ENCODE measurements around the gene GALP. TPM values are rescaled to one million over a fixed set of nuclear protein-coding genes. Genes with fewer than 3 reads are reported as not detected.

Gene GALP
- total and polyA plus RNA-seq, 2 experiments from 2014 or later, result not detected

- H3K4me2 ChIP-seq, result no peak overlapping the region
- TF ChIP-seq STAT1 (IDR thresholded peaks at IDR 0.05; ENCODE audit: unreplicated experiment), result no peak
- no peak for TF ChIP-seq CREB1 (CRISPR knock-in tag; IDR thresholded peaks at IDR 0.05; ENCODE audit: low read depth)
- TF ChIP-seq ETS1 (IDR thresholded peaks at IDR 0.05), result no peak
- TF ChIP-seq REST (IDR thresholded peaks at IDR 0.05; ENCODE audit: unreplicated experiment), result no peak
- TF ChIP-seq ZNF114 (CRISPR knock-in tag; IDR thresholded peaks at IDR 0.05), result no peak
- no peaks in the 10 kb centered on the region for H3F3A ChIP-seq (replicated peaks; ENCODE audit: low read depth)
- H3K9me2 ChIP-seq (ENCODE audit: insufficient read depth), result no peaks in the 10 kb centered on the region
- H2AFZ ChIP-seq, result no peak overlapping the region
- no peaks in the 10 kb centered on the region; the same call in 2 of the 3 replicates for H3K9me3 Mint-ChIP-seq
- DNase-seq (ENCODE audit: low spot score) (no peak), ATAC-seq (no peak)
- no peak overlapping the region for H3K27ac ChIP-seq (ENCODE audit: low read depth)
- no peaks in the 10 kb centered on the region for H3K4me1 ChIP-seq (ENCODE audit: insufficient read depth)
- H3K27ac Mint-ChIP-seq, result no peak overlapping the region
- H3K79me2 ChIP-seq (replicated peaks; ENCODE audit: insufficient read depth), result no peaks in the 10 kb centered on the region
- H3K4me3 ChIP-seq, result no peak overlapping the region
- H3K36me3 Mint-ChIP-seq (ENCODE audit: low read depth), result peaks cover 13% of the 10 kb centered on the region
- H3K27me3 ChIP-seq (ENCODE audit: insufficient read depth), result no peaks in the 10 kb centered on the region
- H3K4me3 Mint-ChIP-seq, result no peak overlapping the region
- peaks cover 1% of the 10 kb centered on the region for H3K27me3 Mint-ChIP-seq (ENCODE audit: insufficient read depth, low read depth, poor library complexity)
- no peaks in the 10 kb centered on the region for H3K4me1 Mint-ChIP-seq
- H3K36me3 ChIP-seq (ENCODE audit: insufficient read depth), result no peaks in the 10 kb centered on the region
- no peaks in the 10 kb centered on the region; the same call in 1 of the 2 replicates for H4K20me1 ChIP-seq (replicated peaks; ENCODE audit: insufficient read depth)
These were observed 14.3 kb upstream of the GALP start for GRCh38 chr19:56161534-56161933.

DNA sequence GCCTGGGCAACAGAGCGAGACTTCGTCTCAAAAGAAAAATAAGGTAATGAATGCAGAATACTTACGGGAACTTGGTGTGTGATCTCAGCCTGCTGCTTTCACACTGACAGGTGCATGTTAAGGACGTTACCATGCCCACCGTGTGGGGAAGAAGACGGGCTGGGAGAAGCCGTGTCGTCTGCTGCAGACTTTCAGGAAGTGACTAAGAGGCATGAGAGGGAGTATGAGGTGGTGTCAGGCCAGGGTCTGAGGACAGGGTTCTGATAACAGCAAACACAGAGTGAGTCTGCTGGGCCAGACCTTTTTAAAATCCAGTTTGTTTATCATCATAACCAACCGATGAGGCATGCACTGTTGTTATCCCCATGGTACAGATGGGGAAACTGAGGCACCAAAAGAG, 13.6 kb upstream of the GALP start:
- Mint-ChIP-seq H3K36me3 (ENCODE audit: low read depth) (peaks cover 13% of the 10 kb centered on the region), H3K9me3 (no peaks in the 10 kb centered on the region; the same call in 2 of the 3 replicates), H3K4me1 (no peaks in the 10 kb centered on the region), H3K4me3 (no peak overlapping the region), H3K27ac (no peak overlapping the region), H3K27me3 (ENCODE audit: insufficient read depth, low read depth, poor library complexity) (peaks cover 1% of the 10 kb centered on the region)
- Histone ChIP-seq H3K27me3 (ENCODE audit: insufficient read depth) (no peaks in the 10 kb centered on the region), H3K4me1 (ENCODE audit: insufficient read depth) (no peaks in the 10 kb centered on the region), H4K20me1 (replicated peaks; ENCODE audit: insufficient read depth) (no peaks in the 10 kb centered on the region; the same call in 1 of the 2 replicates), H3K9me2 (ENCODE audit: insufficient read depth) (no peaks in the 10 kb centered on the region), H3K36me3 (ENCODE audit: insufficient read depth) (no peaks in the 10 kb centered on the region), H2AFZ (no peak overlapping the region), H3F3A (replicated peaks; ENCODE audit: low read depth) (no peaks in the 10 kb centered on the region), H3K79me2 (replicated peaks; ENCODE audit: insufficient read depth) (no peaks in the 10 kb centered on the region), H3K4me3 (no peak overlapping the region), H3K27ac (ENCODE audit: low read depth) (no peak overlapping the region), H3K4me2 (no peak overlapping the region)
- ATAC-seq (no peak), DNase-seq (ENCODE audit: low spot score) (no peak)
- TF ChIP-seq ZNF114 (CRISPR knock-in tag; IDR thresholded peaks at IDR 0.05) (no peak), CREB1 (CRISPR knock-in tag; IDR thresholded peaks at IDR 0.05; ENCODE audit: low read depth) (no peak), EZH2phosphoT487 (IDR thresholded peaks at IDR 0.05; ENCODE audit: unreplicated experiment) (no peak), ZNF331 (CRISPR knock-in tag; IDR thresholded peaks at IDR 0.05; ENCODE audit: low read depth) (no peak), ETS1 (IDR thresholded peaks at IDR 0.05) (no peak), REST (IDR thresholded peaks at IDR 0.05; ENCODE audit: unreplicated experiment) (no peak), NANOG (IDR thresholded peaks at IDR 0.05; ENCODE audit: borderline replicate concordance) (no peak), EZH2 (IDR thresholded peaks at IDR 0.05; ENCODE audit: low read depth, unreplicated experiment) (no peak)
- TF ChIP-seq, protein P1, sequence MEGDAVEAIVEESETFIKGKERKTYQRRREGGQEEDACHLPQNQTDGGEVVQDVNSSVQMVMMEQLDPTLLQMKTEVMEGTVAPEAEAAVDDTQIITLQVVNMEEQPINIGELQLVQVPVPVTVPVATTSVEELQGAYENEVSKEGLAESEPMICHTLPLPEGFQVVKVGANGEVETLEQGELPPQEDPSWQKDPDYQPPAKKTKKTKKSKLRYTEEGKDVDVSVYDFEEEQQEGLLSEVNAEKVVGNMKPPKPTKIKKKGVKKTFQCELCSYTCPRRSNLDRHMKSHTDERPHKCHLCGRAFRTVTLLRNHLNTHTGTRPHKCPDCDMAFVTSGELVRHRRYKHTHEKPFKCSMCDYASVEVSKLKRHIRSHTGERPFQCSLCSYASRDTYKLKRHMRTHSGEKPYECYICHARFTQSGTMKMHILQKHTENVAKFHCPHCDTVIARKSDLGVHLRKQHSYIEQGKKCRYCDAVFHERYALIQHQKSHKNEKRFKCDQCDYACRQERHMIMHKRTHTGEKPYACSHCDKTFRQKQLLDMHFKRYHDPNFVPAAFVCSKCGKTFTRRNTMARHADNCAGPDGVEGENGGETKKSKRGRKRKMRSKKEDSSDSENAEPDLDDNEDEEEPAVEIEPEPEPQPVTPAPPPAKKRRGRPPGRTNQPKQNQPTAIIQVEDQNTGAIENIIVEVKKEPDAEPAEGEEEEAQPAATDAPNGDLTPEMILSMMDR (conservative IDR thresholded peaks at IDR 0.05; ENCODE audit: low read depth in 2 of 2), result no peak
